Middle frontal gyrus (tissue), 1 donor: Measurements from ENCODE around the gene NDC80.
"Not testable (repeated sequence)": the region's sequence is repeated elsewhere in the genome, so short reads cannot be mapped to it uniquely, and the experiment has no call there.

Experiments used
- DNase-seq: peaks from one replicate; pipeline ENCODE4 v3.0.0-alpha.2; 2015; ENCODE audit warnings: low spot score; ENCODE audit errors: extremely low spot score

The NDC80 gene

DNA sequence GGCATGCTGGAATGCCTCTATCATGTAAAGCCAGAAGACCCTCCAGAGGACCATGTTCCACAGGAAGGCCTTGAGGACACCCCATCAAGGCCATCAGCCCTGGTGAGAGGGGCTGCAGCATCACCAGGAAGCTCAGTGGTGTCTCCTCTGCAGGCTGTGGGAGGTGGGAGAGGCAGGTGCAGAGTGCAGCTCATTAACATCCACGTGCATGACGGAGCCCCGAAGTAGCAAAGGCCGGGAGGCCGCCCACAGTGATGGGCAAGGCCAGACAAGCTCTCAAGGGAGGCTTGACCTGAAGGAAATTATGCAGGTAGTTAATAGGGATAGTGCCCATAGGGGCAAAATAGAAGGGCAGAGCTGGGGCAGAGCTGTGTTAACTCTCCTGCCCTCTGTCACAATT, 53.9 kb downstream of the NDC80 start:
- DNase-seq: no peak

DNA sequence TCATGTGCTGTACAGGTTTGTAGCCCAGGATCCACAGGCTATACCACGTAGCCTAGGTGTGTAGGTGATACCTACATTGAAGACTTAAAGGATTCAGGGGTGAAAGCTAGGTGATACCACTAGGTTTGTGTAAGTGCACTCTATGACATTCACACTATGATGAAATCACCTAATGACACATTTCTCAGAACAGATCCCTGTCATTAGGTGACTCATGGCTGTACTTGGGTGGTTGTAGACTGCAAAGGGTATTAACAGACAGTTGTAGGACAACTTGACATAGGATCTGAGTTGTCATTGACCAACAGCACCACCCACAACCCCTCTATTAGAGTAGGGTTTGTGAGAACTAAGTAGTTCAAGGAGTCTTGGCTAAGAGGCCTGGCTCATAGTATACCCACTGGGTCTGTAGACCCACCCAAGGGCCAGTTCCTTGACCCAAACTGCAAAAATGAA, 56.5 kb downstream of the NDC80 start:
- no peak for DNase-seq

GRCh38 chr18:2629003-2629402, 57.6 kb downstream of the NDC80 start:
- no peak for DNase-seq

GRCh38 chr18:2635586-2635985, 64.2 kb downstream of the NDC80 start:
- no peak for DNase-seq

DNA sequence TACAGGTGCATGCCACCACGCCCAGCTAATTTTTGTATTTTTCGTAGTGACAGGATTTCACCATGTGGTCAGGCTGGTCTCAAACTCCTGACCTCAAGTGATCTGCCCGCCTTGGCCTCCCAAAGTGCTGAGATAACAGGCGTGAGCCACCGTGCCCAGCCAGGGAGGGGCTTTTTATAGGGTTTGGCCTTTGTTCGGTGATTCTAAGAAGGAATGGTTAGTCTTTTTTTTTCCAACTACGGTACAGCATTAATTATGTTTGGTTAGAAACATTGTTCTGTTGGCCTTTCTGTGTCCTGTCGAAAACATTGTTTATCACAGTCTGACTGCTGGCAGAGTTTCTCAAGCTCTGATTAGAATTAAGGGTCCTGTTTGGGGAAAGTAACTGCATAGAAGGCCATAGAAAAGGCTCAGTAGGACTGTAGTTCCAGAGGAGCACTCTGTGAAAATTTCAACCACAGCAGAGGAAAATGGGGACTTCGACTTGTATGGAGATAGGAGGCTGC, 64.8 kb downstream of the NDC80 start:
- no peak for DNase-seq

- no peak for DNase-seq
Observed at GRCh38 chr18:2641638-2642037, 70.3 kb downstream of the NDC80 start.

DNA sequence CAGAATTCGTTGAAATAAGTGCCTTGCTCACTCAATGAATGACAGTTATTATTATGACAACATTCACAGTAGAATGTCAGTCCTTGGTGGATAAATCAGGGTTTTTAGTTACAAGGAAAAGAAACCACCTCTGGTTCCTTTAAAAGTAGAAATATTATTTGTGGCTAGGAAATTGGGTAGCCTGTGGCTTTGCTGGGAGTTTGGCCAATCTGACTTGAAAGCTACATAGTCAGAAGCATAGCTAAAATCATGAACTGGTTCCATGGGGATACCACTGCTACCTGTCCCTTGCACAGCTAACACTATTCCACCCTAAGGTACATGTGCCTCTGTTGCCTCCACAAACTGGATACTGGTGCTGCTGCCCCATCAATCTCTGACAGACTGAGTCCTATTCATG, 71.4 kb downstream of the NDC80 start:
- DNase-seq: no peak

DNA sequence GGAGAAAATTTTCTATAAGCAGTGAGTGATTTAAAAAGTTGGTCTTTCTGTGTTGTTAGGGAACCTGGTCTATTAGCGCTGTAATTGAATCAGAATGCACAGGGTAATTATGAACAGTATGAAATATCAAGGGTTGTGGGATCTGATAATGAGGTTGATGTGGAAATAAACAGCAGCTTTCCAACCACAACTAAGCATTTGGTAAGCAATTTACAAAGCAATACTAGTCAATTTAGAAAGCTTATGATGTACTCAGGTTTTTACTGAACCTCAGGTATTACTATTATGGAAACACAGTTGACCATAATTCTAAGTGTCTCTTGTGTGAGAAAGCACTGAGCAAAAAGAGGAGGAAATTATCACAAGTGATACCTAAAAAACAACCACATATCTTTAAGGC, 73.2 kb downstream of the NDC80 start:
- DNase-seq: no peak

DNA sequence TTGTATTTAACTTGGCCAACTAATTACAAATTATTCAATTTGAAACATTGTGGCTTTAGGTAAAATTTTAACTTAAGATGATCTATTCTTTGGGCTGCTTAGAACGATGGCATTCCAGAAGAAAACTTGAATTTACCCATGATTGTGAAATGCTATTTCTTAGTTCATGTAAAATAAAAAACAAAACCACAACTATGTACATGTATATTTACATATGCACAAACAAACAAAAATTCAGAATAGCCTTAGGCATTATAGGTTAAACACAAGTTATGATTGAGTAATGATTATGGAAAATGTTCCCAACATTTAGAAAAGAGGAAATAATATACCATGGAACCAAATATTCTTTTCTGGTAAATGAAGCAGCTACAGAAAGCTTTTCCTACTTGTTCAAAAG, 80.6 kb downstream of the NDC80 start:
- DNase-seq: no peak

GRCh38 chr18:2653467-2653866, 82.1 kb downstream of the NDC80 start:
- no peak for DNase-seq

- DNase-seq: no peak
Observed at GRCh38 chr18:2654169-2654927, 83.0 kb downstream of the NDC80 start.

GRCh38 chr18:2654928-2655177, 83.5 kb downstream of the NDC80 start:
- DNase-seq: no peak

- peak; percentile 60 for DNase-seq
Observed at GRCh38 chr18:2655178-2655953, 84.0 kb downstream of the NDC80 start, which contains the start of gene SMCHD1. Gene SMCHD1, plus strand, starts transcription at chr18:2655726. Its CDS starts 350 bp downstream, at chr18:2656076.

- no peak for DNase-seq
Observed at GRCh38 chr18:2655954-2656236, 84.5 kb downstream of the NDC80 start.

GRCh38 chr18:2656237-2656980, 85.1 kb downstream of the NDC80 start:
- no peak for DNase-seq

DNA sequence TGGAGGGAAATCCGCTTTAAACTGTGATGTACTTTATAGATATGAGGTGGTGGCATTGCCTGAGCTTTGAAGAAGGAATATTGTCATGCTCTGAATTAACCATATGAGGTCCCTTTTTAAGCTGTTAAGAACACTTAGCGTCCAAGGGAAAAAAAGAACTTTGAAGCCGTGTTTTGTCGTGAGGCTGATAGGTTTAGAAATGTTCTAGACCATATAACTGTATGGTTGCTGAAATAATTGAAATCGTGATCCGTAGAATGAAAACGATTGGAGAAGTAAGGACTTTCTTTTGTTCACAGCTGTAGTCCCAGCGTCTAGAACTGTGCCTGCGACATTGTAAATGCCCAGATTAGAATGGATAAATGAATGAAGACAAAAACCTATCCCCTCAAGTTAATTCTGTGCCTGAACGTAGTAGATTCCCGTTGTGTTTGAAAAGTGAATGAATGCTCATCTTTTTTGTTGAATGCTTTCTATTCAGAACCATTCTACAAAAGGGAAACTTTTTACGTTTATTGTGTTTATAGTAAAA, 85.7 kb downstream of the NDC80 start:
- no peak for DNase-seq

GRCh38 chr18:2657788-2658458, 86.6 kb downstream of the NDC80 start:
- no peak for DNase-seq

GRCh38 chr18:2660849-2661248, 89.5 kb downstream of the NDC80 start:
- not testable (repeated sequence) for DNase-seq

GRCh38 chr18:2662288-2662687, 90.9 kb downstream of the NDC80 start:
- not testable (repeated sequence) for DNase-seq

GRCh38 chr18:2662990-2663389, 91.6 kb downstream of the NDC80 start:
- no peak for DNase-seq
